Heart left ventricle (tissue), 16 donors: Measurements from ENCODE around the gene UBE2C. TPM values are rescaled to one million over a fixed set of nuclear protein-coding genes. Genes with fewer than 3 reads are reported as not detected.
"Not testable (repeated sequence)": the region's sequence is repeated elsewhere in the genome, so short reads cannot be mapped to it uniquely, and the experiment has no call there.

Source experiments
- ATAC-seq, 4 donors: fragments of 200-7000 bp; cut with Tn5 transposase; one replicate each; pipeline ENCODE4 v1.9.1; 2020 to 2022; ENCODE audit warnings: moderate library complexity in 4 of 4, mild to moderate bottlenecking in 3 of 4, moderate number of reproducible peaks in 1 of 4
- DNase-seq, 5 donors: peaks; one replicate each; pipeline ENCODE4 v3.0.0-alpha.2; 2020
- H3K27ac ChIP-seq, 12 donors: fragments of 200-600 bp; sonication (generic) in 4 of 12; one replicate each; pipeline versions ENCODE4 v1.5.0 to v1.8.0; 2016 to 2022; ENCODE audit warnings: mild to moderate bottlenecking in 2 of 12
- H3K27me3 ChIP-seq, 9 donors: fragments of 200-600 bp; sonication (generic) in 2 of 9; one replicate each; pipeline versions ENCODE4 v1.5.1 to v1.8.0; 2016 to 2022; ENCODE audit warnings: mild to moderate bottlenecking in 3 of 9
- H3K36me3 ChIP-seq, 9 donors: fragments of 200-600 bp; sonication (generic) in 2 of 9; one replicate each; pipeline versions ENCODE4 v1.5.0 to v1.8.0; 2018 to 2022; ENCODE audit warnings: mild to moderate bottlenecking in 2 of 9
- H3K4me1 ChIP-seq, 12 donors: fragments of 200-600 bp; sonication (generic) in 4 of 12; one replicate each; pipeline versions ENCODE4 v1.5.0 to v1.8.0; 2016 to 2022; ENCODE audit warnings: mild to moderate bottlenecking in 3 of 12
- H3K4me3 ChIP-seq, 12 donors: fragments of 200-600 bp; sonication (generic) in 4 of 12; one replicate each; pipeline versions ENCODE4 v1.5.0 to v1.8.0; 2017 to 2022; ENCODE audit warnings: mild to moderate bottlenecking in 9 of 12, moderate library complexity in 4 of 12
- H3K9me3 ChIP-seq, 12 donors: fragments of 200-600 bp; sonication (generic) in 4 of 12; one replicate each; pipeline versions ENCODE4 v1.5.0 to v1.8.0; 2016 to 2022; ENCODE audit warnings: mild to moderate bottlenecking in 1 of 12
- POLR2A ChIP-seq, 2 donors: fragments of 450-650 bp; IDR thresholded peaks; one replicate each; pipeline ENCODE4 v1.6.1; 2017; ENCODE audit warnings: antibody characterized with exemption in 2 of 2, mild to moderate bottlenecking in 2 of 2, moderate library complexity in 2 of 2
- WGBS, 4 donors: extraction: QIAGEN DNeasy Blood & Tissue Kit in 2 of 4; methylation state at CpG; one replicate each; pipeline versions ENCODE4 v1.1.5 to v1.1.7; 2013 to 2018; 5-methylcytosine and 5-hydroxymethylcytosine counted together
- intact Hi-C, 10 donors: fragments of 100-400 bp; cut with DNase I; formaldehyde crosslinking; loops; one replicate each; pipeline versions ENCODE4 v1.11.1 to v1.14.2; 2022
- long read RNA-seq, 3 donors: library from polyadenylated mRNA; unstranded; transcript quantifications; one replicate each; pipeline ENCODE4 v2.0.0, GENCODE V29; 2020 to 2021
- polyA plus RNA-seq, 2 donors: library from polyadenylated mRNA; stranded (reverse); fragments of 200-250 nt; gene quantifications; one replicate each; pipeline ENCODE4 v1.2.3, GENCODE V29; 2013
- total RNA-seq, 9 donors: library from RNA; depleted of rRNA in 2 of 9; stranded (reverse); fragments of >200 nt in 2 of 9; fragmentation: NEBNext Ultra II Directional in 3 of 9; extraction: Animal tissue kit (Norgen Biotek cat#: 25700) in 3 of 9; gene quantifications; one replicate each; pipeline versions ENCODE4 v1.1.0 to v1.2.4, GENCODE V29; 2016 to 2023
- TF ChIP-seq, protein P1 (sequence below), 12 donors: fragments of 200-600 bp; sonication (generic) in 4 of 12; IDR thresholded peaks; one replicate each; pipeline versions ENCODE4 v1.5.0 to v1.8.0; 2018 to 2022; ENCODE audit warnings: antibody characterized with exemption in 12 of 12, mild to moderate bottlenecking in 5 of 12
- donor health status: ischemic (EF 13 %, LVEDD 7.1; RV severe dilation, severe dysfunction).
- donor health status: healthy with polysubstance abuse.
- donor health status: DM: no; HTN: yes; CAD: no.
- donor health status: DM: no; HTN: no; CAD: no.
- donor health status: ischemic (EF 25% LVEDD 6.9; RV normal size, moderate dysfunction).
- donor health status: ischemic (EF 25% LVEDD 5.7; RV mildly dilated, moderate dysfunction).
- donor health status: healthy.
- donor health status: DM: yes; HTN: yes; CAD: no.
- donor health status: ischemic (EF 35%, LVEDD 5.7; RV mildly dilated, moderate dysfunction).
- donor health status: nonischemic (EF 11% LVEDD 7.7; RV severe dilation, severe dysfunction).
- donor health status: DM: yes; HTN: yes; CAD: no.
- donor health status: PGD.
- donor health status: ischemic (EF 29% LVEDD 5.4; RV normal size, mild dysfunction).
- donor health status: nonischemic (EF 23%, LVEDD 6.1; RV moderate dilation, normal function).

The UBE2C gene
- 10 to 100 TPM in 1 of 9 donors, 1 to 10 TPM in 3, under 1 TPM in 1, not detected in 4; 0.32 to 16.9 (median 1.7) TPM for total RNA-seq
- polyA plus RNA-seq, result under 1 TPM in 1 of 2 donors, not detected in 1; 0.79 TPM
- long read RNA-seq, donor 1, result 0 reads
- long read RNA-seq, donor 2, result 0 reads
- long read RNA-seq, donor 3, result 0 reads

DNA sequence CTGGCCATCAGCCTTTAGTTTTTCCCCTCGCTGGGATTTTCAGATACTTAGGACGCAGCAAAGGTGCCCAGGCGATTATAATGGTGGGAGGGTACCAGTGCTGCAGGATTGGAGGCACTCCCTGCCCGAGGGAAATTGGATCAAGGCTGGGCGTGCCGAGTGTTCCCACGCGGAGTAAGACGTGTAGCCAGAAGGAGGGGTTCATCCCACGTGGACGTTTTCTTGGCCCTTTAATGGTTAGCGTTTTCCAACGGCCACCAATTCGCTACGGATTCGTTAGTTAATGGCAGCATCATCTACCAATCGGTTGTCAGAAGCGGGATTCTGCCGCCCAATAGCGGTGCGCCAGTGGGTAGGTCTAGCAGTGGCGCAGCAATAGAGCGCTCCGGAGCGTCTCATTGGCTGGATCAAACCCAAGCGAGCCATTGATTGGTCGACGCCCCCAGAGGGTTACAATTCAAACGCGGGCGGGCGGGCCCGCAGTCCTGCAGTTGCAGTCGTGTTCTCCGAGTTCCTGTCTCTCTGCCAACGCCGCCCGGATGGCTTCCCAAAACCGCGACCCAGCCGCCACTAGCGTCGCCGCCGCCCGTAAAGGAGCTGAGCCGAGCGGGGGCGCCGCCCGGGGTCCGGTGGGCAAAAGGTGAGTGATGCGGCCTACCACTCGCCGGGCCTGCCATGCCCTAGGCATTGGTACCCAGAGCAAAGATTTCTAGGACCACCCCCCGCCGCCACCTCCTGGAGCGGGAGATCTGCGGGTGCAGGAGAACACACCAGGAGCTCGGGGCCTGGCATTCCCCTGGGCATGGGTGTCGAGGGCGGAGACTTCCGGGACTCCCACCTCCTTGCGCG lies at the start of gene UBE2C:
Gene UBE2C, plus strand, starts transcription at position 488 of the 849 bp plus-strand sequence. Its CDS starts 52 bp downstream, at position 540.
- Histone ChIP-seq H3K27ac (peak within 1 kb of the TSS in 6 of 12 donors; percentile 16 to 61 (median 34)), H3K4me1 (peaks cover 0 to 13% (median 6%) of the 10 kb centered on the region in 12 donors), H3K27me3 (no peaks in the 10 kb centered on the region), H3K36me3 (peaks cover 3 to 44% (median 42%) of the 10 kb centered on the region in 9 donors), H3K9me3 (no peaks in the 10 kb centered on the region), H3K4me3 (peak within 1 kb of the TSS; percentile 30 to 76 (median 56))
- DNase-seq (peak; percentile 96 to 98 (median 98)), ATAC-seq (peak; percentile 99)
- WGBS, 4 donors, result 0 to 1% (median 1%) methylated on average over 51 to 65 of the region's 65 CpGs
- TF ChIP-seq, protein P1, sequence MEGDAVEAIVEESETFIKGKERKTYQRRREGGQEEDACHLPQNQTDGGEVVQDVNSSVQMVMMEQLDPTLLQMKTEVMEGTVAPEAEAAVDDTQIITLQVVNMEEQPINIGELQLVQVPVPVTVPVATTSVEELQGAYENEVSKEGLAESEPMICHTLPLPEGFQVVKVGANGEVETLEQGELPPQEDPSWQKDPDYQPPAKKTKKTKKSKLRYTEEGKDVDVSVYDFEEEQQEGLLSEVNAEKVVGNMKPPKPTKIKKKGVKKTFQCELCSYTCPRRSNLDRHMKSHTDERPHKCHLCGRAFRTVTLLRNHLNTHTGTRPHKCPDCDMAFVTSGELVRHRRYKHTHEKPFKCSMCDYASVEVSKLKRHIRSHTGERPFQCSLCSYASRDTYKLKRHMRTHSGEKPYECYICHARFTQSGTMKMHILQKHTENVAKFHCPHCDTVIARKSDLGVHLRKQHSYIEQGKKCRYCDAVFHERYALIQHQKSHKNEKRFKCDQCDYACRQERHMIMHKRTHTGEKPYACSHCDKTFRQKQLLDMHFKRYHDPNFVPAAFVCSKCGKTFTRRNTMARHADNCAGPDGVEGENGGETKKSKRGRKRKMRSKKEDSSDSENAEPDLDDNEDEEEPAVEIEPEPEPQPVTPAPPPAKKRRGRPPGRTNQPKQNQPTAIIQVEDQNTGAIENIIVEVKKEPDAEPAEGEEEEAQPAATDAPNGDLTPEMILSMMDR (IDR thresholded peaks at IDR 0.05), result no peak
- peak in 1 of 2 donors; percentile 20 for TF ChIP-seq POLR2A (IDR thresholded peaks at IDR 0.05)
- intact Hi-C loops, result loop anchor here in 1 of 10 donors (5.0 kb wide), 1 partner anchor 155 kb away; no protein-coding TSS in a partner anchor

DNA sequence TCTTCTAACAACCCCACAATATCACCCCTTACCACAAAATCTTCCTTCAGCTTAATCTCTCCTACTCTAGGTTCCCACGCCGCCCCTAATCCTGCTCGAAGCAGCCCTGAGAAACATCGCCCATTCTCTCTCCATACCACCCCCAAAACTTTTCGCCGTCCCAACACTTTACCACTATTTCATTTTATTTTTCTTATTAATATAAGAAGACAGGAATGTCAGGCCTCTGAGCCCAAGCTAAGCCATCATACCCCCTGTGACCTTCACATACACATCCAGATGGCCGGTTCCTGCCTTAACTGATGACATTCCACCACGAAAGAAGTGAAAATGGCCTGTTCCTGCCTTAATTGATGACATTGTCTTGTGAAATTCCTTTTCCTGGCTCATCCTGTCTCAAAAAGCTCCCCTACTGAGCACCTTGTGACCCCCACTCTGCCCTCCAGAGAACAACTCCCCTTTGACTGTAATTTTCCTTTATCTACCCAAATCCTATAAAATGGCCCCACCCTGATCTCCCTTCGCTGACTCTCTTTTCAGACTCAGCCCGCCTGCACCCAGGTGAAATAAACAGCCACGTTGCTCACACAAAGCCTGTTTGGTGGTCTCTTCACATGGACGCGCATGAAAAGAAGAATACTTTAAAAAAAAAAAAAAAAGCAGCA lies 47.7 kb upstream of the UBE2C start:
- intact Hi-C loops, result loop anchor here in 4 of 10 donors (5.0 to 10.0 kb wide), 5 partner anchors 217 to 327 kb away; partner anchors contain the start of gene EPPIN (in 2 of the 4)
- WGBS, 4 donors, result 78 to 82% (median 81%) methylated on average over 13 of the region's 13 CpGs
- ATAC-seq, H3K9me3 ChIP-seq, H3K36me3 ChIP-seq, H3K27me3 ChIP-seq, H3K27ac ChIP-seq, H3K4me3 ChIP-seq, H3K4me1 ChIP-seq, DNase-seq: not testable (repeated sequence)

DNA sequence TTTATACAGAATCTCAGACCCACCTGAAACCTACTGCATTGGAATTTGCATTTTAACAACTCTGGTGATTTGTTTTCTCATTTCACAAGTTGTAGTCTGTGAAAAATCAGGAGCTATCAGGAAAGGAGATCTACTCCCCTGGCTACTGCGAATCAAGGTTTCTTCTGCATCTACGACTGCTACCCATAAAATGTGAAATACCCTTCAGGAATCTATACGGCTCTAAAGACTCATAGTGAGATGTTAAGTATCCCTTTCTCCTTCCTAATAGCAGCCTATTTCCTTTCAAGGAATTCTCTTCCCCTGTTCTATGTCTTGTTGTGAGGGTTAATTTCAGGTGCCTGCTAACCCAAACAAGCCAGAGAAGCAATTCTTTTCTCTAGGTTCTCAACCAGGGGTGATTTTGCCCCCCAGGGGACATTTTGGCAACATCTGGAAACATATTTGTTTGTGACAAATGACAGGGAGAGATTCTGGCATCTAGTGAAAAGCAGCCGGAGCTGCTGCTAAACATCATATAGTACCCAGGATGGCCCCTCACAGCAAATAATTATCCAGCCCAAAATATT lies 47.1 kb upstream of the UBE2C start:
- H3K27me3 ChIP-seq, result no peaks in the 10 kb centered on the region
- 49 to 61% (median 53%) methylated on average over 4 of the region's 4 CpGs for WGBS, 4 donors

DNA sequence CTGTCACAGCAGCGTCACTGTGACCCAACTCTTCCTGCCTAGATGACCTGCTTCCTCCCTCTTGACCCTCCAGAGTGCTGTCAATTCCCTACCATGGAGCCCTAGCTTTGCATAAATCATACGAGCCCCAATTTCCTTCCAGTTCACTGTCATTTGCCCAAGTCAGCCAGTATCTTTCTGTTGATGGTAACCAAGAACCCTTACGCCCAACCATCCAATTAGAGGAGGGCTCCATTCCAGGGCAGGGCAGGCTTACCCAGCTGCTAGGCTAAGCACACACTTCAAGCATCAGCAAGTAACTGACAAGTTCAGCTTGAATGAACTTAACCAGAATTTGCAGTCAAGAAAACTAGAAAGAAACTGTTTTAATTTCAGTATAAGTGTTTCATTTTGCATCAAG lies 46.5 kb upstream of the UBE2C start:
- intact Hi-C loops, result loop anchor here in 4 of 10 donors (5.0 to 10.0 kb wide), 5 partner anchors 219 to 329 kb away; partner anchors contain the start of gene EPPIN (in 2 of the 4)
- no peaks in the 10 kb centered on the region for H3K9me3 ChIP-seq
- H3K4me3 ChIP-seq, result no peak overlapping the region
- H3K27ac ChIP-seq, result no peak overlapping the region
- H3K36me3 ChIP-seq, result no peaks in the 10 kb centered on the region
- peaks cover 0 to 3% (median 2%) of the 10 kb centered on the region in 12 donors for H3K4me1 ChIP-seq
- TF ChIP-seq POLR2A (IDR thresholded peaks at IDR 0.05), result no peak
- TF ChIP-seq, protein P1 (IDR thresholded peaks at IDR 0.05), result no peak
- no peak for ATAC-seq
- 55 to 71% (median 58%) methylated on average over 3 of the region's 3 CpGs for WGBS, 4 donors
- no peaks in the 10 kb centered on the region for H3K27me3 ChIP-seq
- no peak for DNase-seq

More for the DNA sequence above, 47.1 kb upstream of the UBE2C start:
- TF ChIP-seq, protein P1 (IDR thresholded peaks at IDR 0.05), result no peak
- no peak for TF ChIP-seq POLR2A (IDR thresholded peaks at IDR 0.05)
- DNase-seq, result no peak
- no peak for ATAC-seq
- intact Hi-C loops, result loop anchor here in 4 of 10 donors (5.0 to 10.0 kb wide), 5 partner anchors 218 to 328 kb away; partner anchors contain the start of gene EPPIN (in 2 of the 4)
- no peaks in the 10 kb centered on the region for H3K36me3 ChIP-seq
- H3K4me1 ChIP-seq, result no peaks in the 10 kb centered on the region
- no peak overlapping the region for H3K27ac ChIP-seq
- H3K4me3 ChIP-seq, result no peak overlapping the region
- no peaks in the 10 kb centered on the region for H3K9me3 ChIP-seq
